Measurements from ENCODE around the gene PLXNA4. TPM values are rescaled to one million over a fixed set of nuclear protein-coding genes. Genes with fewer than 3 reads are reported as not detected.

The PLXNA4 gene
- total and polyA plus RNA-seq, 10 donors: 0.15 to 14.7 (median 8.7) TPM

DNA sequence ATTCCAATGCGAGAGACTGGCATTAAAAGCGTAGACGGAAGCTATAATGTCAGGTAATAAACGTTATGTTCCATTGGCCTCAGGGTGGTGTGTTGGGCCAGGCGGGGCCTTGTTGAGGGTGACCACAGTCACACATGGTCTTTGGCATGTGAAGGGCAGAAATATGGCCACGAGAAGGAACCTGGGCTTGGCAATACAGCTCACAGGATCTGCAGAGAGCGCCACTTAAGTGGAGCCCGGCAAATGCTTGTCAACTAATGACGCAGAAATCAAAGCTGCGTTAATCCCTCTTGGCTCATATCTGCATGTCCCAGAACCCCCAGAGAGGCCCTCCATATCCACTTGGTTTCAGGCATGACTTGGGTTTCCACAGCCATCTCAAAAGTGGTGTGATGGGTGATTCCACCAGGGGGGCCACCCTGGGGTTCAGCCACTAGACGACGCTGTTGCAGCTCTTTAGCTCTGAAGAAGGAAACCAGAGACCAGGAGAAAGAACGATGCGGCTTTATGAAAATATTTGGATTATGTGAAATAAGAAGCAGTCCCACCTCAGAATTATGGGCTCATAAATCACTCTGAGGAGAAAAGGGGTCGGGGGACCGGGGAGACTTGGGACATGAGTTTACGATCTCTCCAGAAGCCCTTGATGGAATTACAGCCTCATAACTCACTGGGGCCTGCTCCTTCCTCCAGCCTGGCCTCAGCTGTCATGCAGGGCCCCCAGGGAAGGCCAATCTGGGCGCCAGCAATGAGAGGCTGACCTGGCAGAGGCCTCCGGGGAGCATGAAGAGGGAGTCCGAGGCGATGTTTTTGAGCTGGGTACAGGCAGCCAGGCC lies 462.5 kb downstream of the PLXNA4 start:
- Histone ChIP-seq H3K36me3 (no peaks in the 10 kb centered on the region), H3K4me3 (no peak overlapping the region), H3K4me1 (no peaks in the 10 kb centered on the region), H3K27me3 (replicated peaks in 1 of 7) (no peaks in the 10 kb centered on the region), H3K9me3 (no peaks in the 10 kb centered on the region), H3K27ac (no peak overlapping the region)
- intact Hi-C loops (cut with DNase I; ENCODE audit: low total_unique reads): no loop called here
- no peak for DNase-seq
- WGBS, 5 donors: 75 to 83% (median 80%) methylated on average over 21 of the region's 21 CpGs
- TF ChIP-seq CTCF (IDR thresholded peaks at IDR 0.05 in 8 of 11, conservative IDR thresholded peaks at IDR 0.05 in 3 of 11): no peak
- no peak for TF ChIP-seq POLR2A (IDR thresholded peaks at IDR 0.05)
- TF ChIP-seq POLR2AphosphoS5 (IDR thresholded peaks at IDR 0.05): no peak

DNA sequence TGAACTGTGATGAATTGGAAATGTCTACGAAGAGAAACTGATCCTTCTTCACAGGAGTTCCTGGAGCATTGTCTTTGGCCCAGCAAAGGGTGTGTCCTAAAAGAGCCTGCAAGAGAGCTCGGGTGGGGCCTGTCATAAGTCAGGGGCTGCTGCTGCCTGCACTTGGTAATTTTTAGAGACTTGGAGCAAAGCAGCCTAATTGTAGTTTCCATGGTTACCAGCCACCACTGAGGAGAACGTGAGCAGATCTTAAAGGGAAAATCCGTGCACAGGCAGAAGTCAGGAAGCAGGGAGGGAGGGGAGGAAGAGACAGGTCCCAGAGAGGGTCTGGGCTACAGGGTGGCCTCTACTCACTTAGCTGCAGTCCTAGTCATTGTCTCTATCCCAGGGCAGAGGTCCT lies 463.6 kb downstream of the PLXNA4 start:
- no peak overlapping the region for H3K27ac ChIP-seq
- no peaks in the 10 kb centered on the region for H3K4me1 ChIP-seq
- no peak overlapping the region for H3K4me3 ChIP-seq
- TF ChIP-seq POLR2A (IDR thresholded peaks at IDR 0.05): no peak
- TF ChIP-seq CTCF (IDR thresholded peaks at IDR 0.05 in 8 of 11, conservative IDR thresholded peaks at IDR 0.05 in 3 of 11): no peak
- no peak for TF ChIP-seq POLR2AphosphoS5 (IDR thresholded peaks at IDR 0.05)
- WGBS, 5 donors: 58 to 72% (median 63%) methylated on average over 4 of the region's 4 CpGs
- no peaks in the 10 kb centered on the region for H3K9me3 ChIP-seq
- peaks cover 0 to 4% (median 0%) of the 10 kb centered on the region in 7 donors for H3K27me3 ChIP-seq (replicated peaks in 1 of 7)
- intact Hi-C loops (cut with DNase I; ENCODE audit: low total_unique reads): no loop called here
- no peak for DNase-seq
- no peaks in the 10 kb centered on the region for H3K36me3 ChIP-seq

DNA sequence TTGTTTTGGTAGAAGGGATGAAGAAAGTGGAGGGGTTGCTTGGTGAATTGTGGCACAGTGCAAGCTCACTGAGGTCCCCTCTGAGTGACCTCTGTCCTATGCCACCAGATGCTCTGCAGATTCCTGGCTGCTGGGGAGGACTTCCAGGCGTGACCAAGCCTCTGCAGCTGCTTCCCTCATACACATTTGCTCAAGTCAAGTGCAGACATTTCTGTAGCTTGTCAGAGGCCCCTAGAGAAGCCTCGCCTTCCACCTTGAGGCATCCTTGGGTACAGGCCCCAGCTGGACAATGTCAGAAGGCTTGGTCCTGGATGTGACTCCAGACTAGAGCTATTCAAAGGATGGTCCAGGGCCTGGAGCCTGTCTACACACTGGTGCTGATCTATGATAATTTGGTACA lies 464.2 kb downstream of the PLXNA4 start:
- no peak for DNase-seq
- 69 to 79% (median 75%) methylated on average over 1 to 2 of the region's 2 CpGs for WGBS, 5 donors
- TF ChIP-seq CTCF (IDR thresholded peaks at IDR 0.05 in 8 of 11, conservative IDR thresholded peaks at IDR 0.05 in 3 of 11): no peak
- H3K27ac ChIP-seq: no peak overlapping the region
- no peak overlapping the region for H3K4me3 ChIP-seq
- no peaks in the 10 kb centered on the region for H3K36me3 ChIP-seq
- H3K4me1 ChIP-seq: no peaks in the 10 kb centered on the region
- H3K27me3 ChIP-seq (replicated peaks in 1 of 7): peaks cover 0 to 4% (median 0%) of the 10 kb centered on the region in 7 donors
- H3K9me3 ChIP-seq: no peaks in the 10 kb centered on the region
- intact Hi-C loops (cut with DNase I; ENCODE audit: low total_unique reads): no loop called here

- H3K4me3 ChIP-seq: no peak overlapping the region
- no peak for TF ChIP-seq POLR2A (IDR thresholded peaks at IDR 0.05)
- no peak for TF ChIP-seq POLR2AphosphoS5 (IDR thresholded peaks at IDR 0.05)
- TF ChIP-seq CTCF (IDR thresholded peaks at IDR 0.05 in 8 of 11, conservative IDR thresholded peaks at IDR 0.05 in 3 of 11): no peak
- peaks cover 0 to 4% (median 0%) of the 10 kb centered on the region in 7 donors for H3K27me3 ChIP-seq (replicated peaks in 1 of 7)
- no peak overlapping the region for H3K27ac ChIP-seq
- no peak for DNase-seq
- intact Hi-C loops (cut with DNase I; ENCODE audit: low total_unique reads): no loop called here
- no peaks in the 10 kb centered on the region for H3K9me3 ChIP-seq
- H3K36me3 ChIP-seq: no peaks in the 10 kb centered on the region
- 73 to 84% (median 78%) methylated on average over 3 of the region's 3 CpGs for WGBS, 5 donors
- H3K4me1 ChIP-seq: no peaks in the 10 kb centered on the region
Measured at GRCh38 chr7:132110692-132111091, 465.6 kb downstream of the PLXNA4 start.
